GM23248 (cell line): ENCODE measurements around the gene TRIOBP. TPM values are rescaled to one million over a fixed set of nuclear protein-coding genes. Genes with fewer than 3 reads are reported as not detected.
A peak's percentile ranks its signal among the peaks of the same experiment; 100 is the strongest.

Experiments used
- DNase-seq: peaks from one replicate; pipeline ENCODE4 v3.0.0-alpha.2; 2015
- H2AFZ ChIP-seq: fragments of 200-600 bp; sonication (generic); 2 replicates; pipeline ENCODE4 v1.6.1; 2016; ENCODE audit warnings: antibody characterized with exemption
- H3F3A ChIP-seq: fragments of 200-600 bp; sonication (generic); 2 replicates; pipeline ENCODE4 v1.6.1; 2016; ENCODE audit warnings: mild to moderate bottlenecking, antibody characterized with exemption, mixed run types; ENCODE audit not compliant: insufficient read depth
- H3K27ac ChIP-seq: fragments of 200-600 bp; sonication (generic); 2 replicates; pipeline ENCODE4 v1.5.1; 2016; ENCODE audit warnings: mild to moderate bottlenecking
- H3K27me3 ChIP-seq: fragments of 200-600 bp; sonication (generic); replicated peaks from 2 replicates; pipeline ENCODE4 v1.6.1; 2016; ENCODE audit warnings: mild to moderate bottlenecking; ENCODE audit not compliant: insufficient read depth
- H3K36me3 ChIP-seq: fragments of 200-600 bp; sonication (generic); 2 replicates; pipeline ENCODE4 v1.6.1; 2016; ENCODE audit warnings: low read depth, mild to moderate bottlenecking
- H3K4me1 ChIP-seq: fragments of 200-600 bp; sonication (generic); 2 replicates; pipeline ENCODE4 v1.6.1; 2016; ENCODE audit warnings: mild to moderate bottlenecking; ENCODE audit not compliant: insufficient read depth
- H3K4me2 ChIP-seq: fragments of 200-600 bp; sonication (generic); one replicate; pipeline ENCODE4 v1.6.1; 2016; ENCODE audit warnings: mild to moderate bottlenecking; ENCODE audit not compliant: unreplicated experiment
- H3K4me3 ChIP-seq: fragments of 200-600 bp; sonication (generic); 2 replicates; pipeline ENCODE4 v1.5.1; 2016; ENCODE audit warnings: mild to moderate bottlenecking
- H3K79me2 ChIP-seq: fragments of 200-600 bp; sonication (generic); 2 replicates; pipeline ENCODE4 v1.6.1; 2016; ENCODE audit warnings: mild to moderate bottlenecking; ENCODE audit not compliant: insufficient read depth
- H3K9ac ChIP-seq: fragments of 200-600 bp; sonication (generic); 2 replicates; pipeline ENCODE4 v1.6.1; 2016; ENCODE audit warnings: mild to moderate bottlenecking
- H3K9me2 ChIP-seq: fragments of 200-600 bp; sonication (generic); 2 replicates; pipeline ENCODE4 v1.6.1; 2016; ENCODE audit warnings: mixed run types, mild to moderate bottlenecking, moderate library complexity; ENCODE audit not compliant: insufficient read depth
- H3K9me3 ChIP-seq: fragments of 200-600 bp; sonication (generic); one replicate; pipeline ENCODE4 v1.6.1; 2017; ENCODE audit warnings: low read depth
- H4K20me1 ChIP-seq: fragments of 200-600 bp; sonication (generic); 2 replicates; pipeline ENCODE4 v1.6.0; 2016; ENCODE audit not compliant: insufficient read depth
- EZH2 ChIP-seq: fragments of 200-600 bp; sonication (generic); IDR thresholded peaks from 2 replicates; pipeline ENCODE4 v1.6.1; 2018; ENCODE audit warnings: antibody characterized with exemption, mild to moderate bottlenecking; ENCODE audit not compliant: insufficient read depth, poor library complexity, severe bottlenecking
- EZH2phosphoT487 ChIP-seq: fragments of 200-600 bp; sonication (generic); IDR thresholded peaks from 2 replicates; pipeline ENCODE4 v1.6.1; 2018; ENCODE audit warnings: antibody characterized with exemption, moderate library complexity, mild to moderate bottlenecking, low read depth; ENCODE audit not compliant: insufficient read depth
- WGBS, 2 experiments: methylation state at CpG; one replicate each; pipeline ENCODE4 v1.1.6; 2015 to 2017; ENCODE audit warnings: low lambda C conversion rate in 2 of 2, low coverage in 1 of 2; ENCODE audit errors: missing lambda C conversion rate in 2 of 2; 5-methylcytosine and 5-hydroxymethylcytosine counted together
- in situ Hi-C: fragments of 300-500 bp; cut with MboI; formaldehyde crosslinking; loops from 2 replicates; pipeline ENCODE4 v1.15.0; 2020
- polyA plus RNA-seq: library from polyadenylated mRNA; unstranded; fragments of >200 nt; fragmentation: Nextera tagmentation; extraction: Ambion mirVana; gene quantifications from 2 replicates; pipeline ENCODE4 v1.2.1, GENCODE V29; 2016
- total RNA-seq: library from RNA; depleted of rRNA; stranded (reverse); fragments of >200 nt; shearing (Covaris generic); gene quantifications from 2 replicates; pipeline ENCODE4 v1.2.3, GENCODE V29; 2014

TRIOBP gene
- total and polyA plus RNA-seq, 2 experiments from 2014 or later: 123 to 135 TPM

- 0 out of 2 replicates have a peak, but pooled peaks cover 6% of the 10 kb centered on the region for H3K36me3 ChIP-seq
- no peaks in the 10 kb centered on the region for H3K27me3 ChIP-seq
- no peaks in the 10 kb centered on the region; the same call in none of the 2 replicates for H3K4me1 ChIP-seq
- H3K4me2 ChIP-seq: no peak overlapping the region
- no peak overlapping the region for H3K9ac ChIP-seq
- TF ChIP-seq EZH2: no peak
- no peak for TF ChIP-seq EZH2phosphoT487
- H3F3A ChIP-seq: peaks cover 13% of the 10 kb centered on the region
- H3K79me2 ChIP-seq: peaks cover 21% of the 10 kb centered on the region
- WGBS, 2 experiments: 87 to 88% methylated on average over 16 of the region's 16 CpGs
- H3K9me3 ChIP-seq: no peaks in the 10 kb centered on the region
- DNase-seq: no peak
- no peaks in the 10 kb centered on the region for H3K9me2 ChIP-seq
- no peak overlapping the region for H3K27ac ChIP-seq
- H4K20me1 ChIP-seq: no peaks in the 10 kb centered on the region
- no peak overlapping the region for H2AFZ ChIP-seq
- no peak overlapping the region for H3K4me3 ChIP-seq
- in situ Hi-C loops: no loop called here
Measured at GRCh38 chr22:37684803-37685615, 11.8 kb upstream of the TRIOBP start.

GRCh38 chr22:37686002-37686982, 10.6 kb upstream of the TRIOBP start, which contains the start of gene NOL12:
Gene NOL12 (plus strand): TSS chr22:37686343. CDS start chr22:37686393, 50 bp downstream.
- in situ Hi-C loops: no loop called here
- peak within 1 kb of the TSS; percentile 99 for H3K4me3 ChIP-seq
- 1% methylated on average over 43 to 57 of the region's 62 CpGs for WGBS, 2 experiments

GRCh38 chr22:37690407-37690806, 6.4 kb upstream of the TRIOBP start:
- no peaks in the 10 kb centered on the region; the same call in 1 of the 2 replicates for H3K4me1 ChIP-seq
- H3K4me3 ChIP-seq: no peak overlapping the region
- peaks cover 15% of the 10 kb centered on the region; the same call in 1 of the 2 replicates for H3K36me3 ChIP-seq
- no peaks in the 10 kb centered on the region for H3K27me3 ChIP-seq
- no peak overlapping the region for H3K4me2 ChIP-seq
- H3K27ac ChIP-seq: no peak overlapping the region
- H3K9me3 ChIP-seq: no peaks in the 10 kb centered on the region
- 79 to 84% methylated on average over 7 of the region's 7 CpGs for WGBS, 2 experiments
- no peak overlapping the region for H2AFZ ChIP-seq
- peaks cover 2% of the 10 kb centered on the region; the same call in 1 of the 2 replicates for H3F3A ChIP-seq
- H3K9ac ChIP-seq: no peak overlapping the region
- H4K20me1 ChIP-seq: no peaks in the 10 kb centered on the region
- TF ChIP-seq EZH2: no peak
- TF ChIP-seq EZH2phosphoT487: no peak
- H3K79me2 ChIP-seq: peaks cover 21% of the 10 kb centered on the region
- H3K9me2 ChIP-seq: no peaks in the 10 kb centered on the region
- in situ Hi-C loops: no loop called here
- no peak for DNase-seq

More at GRCh38 chr22:37686002-37686982, 10.6 kb upstream of the TRIOBP start, which contains the start of gene NOL12:
- Histone ChIP-seq H3K9me2 (no peaks in the 10 kb centered on the region), H3K27me3 (no peaks in the 10 kb centered on the region), H3K79me2 (peaks cover 21% of the 10 kb centered on the region), H3K9ac (peak within 1 kb of the TSS; percentile 86), H3K36me3 (peaks cover 6% of the 10 kb centered on the region; the same call in 1 of the 2 replicates), H3K9me3 (no peaks in the 10 kb centered on the region), H3K27ac (peak within 1 kb of the TSS; percentile 40), H3K4me2 (peak within 1 kb of the TSS; percentile 79), H3K4me1 (no peaks in the 10 kb centered on the region; the same call in none of the 2 replicates), H2AFZ (peak within 1 kb of the TSS; percentile 92), H4K20me1 (no peaks in the 10 kb centered on the region), H3F3A (peaks cover 1% of the 10 kb centered on the region)
- no peak for TF ChIP-seq EZH2
- no peak for TF ChIP-seq EZH2phosphoT487
- DNase-seq: peak; percentile 91

- 93 to 94% methylated on average over 17 to 18 of the region's 18 CpGs for WGBS, 2 experiments
- Histone ChIP-seq H3K79me2 (peaks cover 21% of the 10 kb centered on the region), H3K27ac (no peak overlapping the region), H4K20me1 (no peaks in the 10 kb centered on the region), H3K4me3 (no peak overlapping the region), H3K9ac (no peak overlapping the region), H3K9me3 (no peaks in the 10 kb centered on the region), H3K9me2 (no peaks in the 10 kb centered on the region), H3K4me1 (peaks cover 4% of the 10 kb centered on the region; the same call in 1 of the 2 replicates), H2AFZ (no peak overlapping the region), H3K36me3 (peaks cover 15% of the 10 kb centered on the region; the same call in 1 of the 2 replicates), H3F3A (peaks cover 8% of the 10 kb centered on the region; the same call in 1 of the 2 replicates), H3K4me2 (no peak overlapping the region), H3K27me3 (no peaks in the 10 kb centered on the region)
- in situ Hi-C loops: no loop called here
- TF ChIP-seq EZH2phosphoT487 (no peak), EZH2 (no peak)
- DNase-seq: no peak
Measured at GRCh38 chr22:37690901-37691504, 5.8 kb upstream of the TRIOBP start.
